Measurements from ENCODE around the gene SHMT2. TPM values are rescaled to one million over a fixed set of nuclear protein-coding genes. Genes with fewer than 3 reads are reported as not detected.

The SHMT2 gene
- total RNA-seq, 1 donor from 2014 or later, result 310 TPM

DNA sequence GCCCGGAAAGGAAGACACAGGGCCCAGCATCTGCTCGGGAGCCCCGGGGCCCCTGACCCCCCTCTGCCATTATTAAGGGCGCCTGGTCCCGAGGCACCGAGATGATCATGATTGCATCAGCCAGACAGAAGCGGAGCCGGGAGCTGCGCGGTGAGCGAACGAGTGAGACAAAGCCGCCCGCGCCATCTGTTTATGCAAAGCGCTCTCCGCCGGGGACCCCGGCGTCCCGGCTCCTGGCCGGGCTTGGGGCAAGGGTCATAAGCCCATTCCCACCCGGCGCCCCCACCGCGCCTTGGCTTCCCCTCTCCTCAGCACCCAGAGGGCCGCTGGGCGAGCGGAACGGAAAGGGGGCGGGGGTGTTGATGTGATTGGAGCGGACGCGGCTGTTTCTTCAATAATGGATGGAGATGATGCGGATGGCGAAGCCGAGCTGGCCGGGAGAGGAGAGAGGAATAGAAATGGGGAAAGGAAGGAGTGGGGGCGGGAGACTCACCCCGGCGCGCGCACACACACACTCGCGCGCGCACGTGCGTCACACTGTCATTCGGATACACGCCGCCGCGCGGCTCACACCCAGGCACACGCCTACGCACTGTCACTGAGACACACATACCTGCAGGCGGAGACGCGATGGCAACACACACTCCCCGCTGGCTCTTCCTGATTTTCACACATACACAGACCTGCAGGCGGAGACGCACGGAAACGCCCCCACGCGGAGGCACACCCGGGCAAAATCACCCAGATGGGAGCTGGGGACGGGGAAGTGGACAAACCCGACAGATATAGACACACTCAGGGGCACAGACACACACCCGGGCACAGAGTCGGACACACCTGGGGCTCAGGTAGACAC is 10.8 kb downstream of the SHMT2 start:
- intact Hi-C loops (cut with micrococcal nuclease), result loop anchor here (10.0 kb wide), 1 partner anchor 605 kb away; the partner anchor contains the start of gene BAZ2A

DNA sequence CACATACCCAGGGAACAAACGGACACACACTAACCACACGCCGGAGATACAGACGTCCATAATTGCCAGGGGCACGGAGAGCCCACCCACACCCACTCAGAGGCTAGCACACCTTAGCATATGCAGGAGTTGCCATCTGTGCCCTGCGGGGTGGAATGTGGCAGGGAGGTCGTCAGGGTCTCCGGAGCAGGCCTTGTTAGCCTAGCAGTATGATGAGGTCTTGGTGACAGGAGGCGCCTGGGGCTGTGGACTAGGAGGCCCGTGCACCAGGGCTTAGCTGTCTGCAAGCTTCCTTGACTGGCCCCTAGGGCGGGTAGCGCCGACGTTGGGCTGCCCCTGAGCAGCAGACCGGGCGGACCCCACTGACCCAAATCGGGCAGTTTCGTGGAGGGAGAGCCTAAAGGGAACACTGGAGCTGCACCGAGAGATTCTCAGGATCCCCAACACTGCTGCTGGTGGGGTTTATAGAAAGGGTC is 11.5 kb downstream of the SHMT2 start:
- H3K27ac Mint-ChIP-seq, result peak overlapping the region; percentile 86
- intact Hi-C loops (cut with micrococcal nuclease), result loop anchor here (10.0 kb wide), 1 partner anchor 606 kb away; the partner anchor contains the start of gene BAZ2A
- peaks cover 7% of the 10 kb centered on the region for H3K36me3 Mint-ChIP-seq (ENCODE audit: low read depth)
- H3K4me3 Mint-ChIP-seq, result peak overlapping the region; percentile 92
- no peaks in the 10 kb centered on the region for H3K9me3 Mint-ChIP-seq
- peaks cover 56% of the 10 kb centered on the region for H3K4me1 Mint-ChIP-seq
- H3K27me3 Mint-ChIP-seq, result peaks cover 41% of the 10 kb centered on the region
- DNase-seq, result peak; percentile 73

More for the DNA sequence above, 10.8 kb downstream of the SHMT2 start:
- peaks cover 10% of the 10 kb centered on the region for H3K36me3 Mint-ChIP-seq (ENCODE audit: low read depth)
- DNase-seq, result peak; percentile 91
- H3K27me3 Mint-ChIP-seq, result peaks cover 41% of the 10 kb centered on the region
- H3K9me3 Mint-ChIP-seq, result no peaks in the 10 kb centered on the region
- peak overlapping the region; percentile 91 for H3K27ac Mint-ChIP-seq
- H3K4me3 Mint-ChIP-seq, result peak overlapping the region; percentile 92
- peaks cover 59% of the 10 kb centered on the region for H3K4me1 Mint-ChIP-seq

DNA sequence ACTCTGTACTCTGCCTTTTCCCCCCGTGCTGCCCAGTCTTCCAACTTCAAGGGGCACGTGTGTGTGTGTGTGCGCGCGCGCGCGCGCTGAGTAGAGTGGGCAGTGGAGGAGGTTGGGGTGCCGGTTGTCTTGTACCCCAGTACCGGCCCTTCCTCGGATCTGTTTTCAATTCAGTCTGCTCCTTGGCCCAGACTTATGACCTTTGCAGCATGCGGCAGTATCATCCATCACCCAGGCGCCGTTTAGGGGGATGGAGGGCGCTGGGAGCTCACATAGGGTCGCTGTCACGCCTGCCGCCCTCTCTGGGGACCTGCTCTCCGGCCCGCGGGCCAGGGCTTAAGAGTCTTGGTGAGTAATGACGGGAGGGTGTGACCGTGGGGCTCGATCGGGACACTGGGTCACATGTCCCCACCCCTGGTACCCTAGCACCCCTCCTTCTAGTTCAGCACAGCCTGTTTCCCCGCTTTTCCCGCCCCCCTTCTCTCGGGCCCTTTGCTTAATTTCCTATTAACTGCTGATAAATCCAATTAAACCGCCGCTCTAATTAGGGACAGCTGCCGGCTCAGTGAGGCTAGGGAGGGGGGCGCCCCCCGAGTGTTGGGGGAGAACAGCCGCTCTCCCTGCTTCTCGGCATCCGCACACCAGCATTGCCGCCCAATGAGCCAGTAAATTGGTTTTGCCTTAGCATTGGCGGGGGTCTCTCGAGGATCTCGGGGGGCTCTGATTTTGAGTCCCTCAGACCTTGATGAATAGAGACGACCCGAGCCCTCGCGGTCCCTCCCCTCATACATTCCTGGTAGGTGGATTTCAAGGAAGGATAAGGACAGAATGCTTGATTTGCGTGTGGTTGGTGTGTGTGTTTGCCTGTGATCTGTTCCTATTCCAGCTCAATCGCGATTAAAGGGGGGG is 12.1 kb downstream of the SHMT2 start:
- Mint-ChIP-seq H3K9me3 (no peaks in the 10 kb centered on the region), H3K27me3 (peaks cover 38% of the 10 kb centered on the region), H3K36me3 (ENCODE audit: low read depth) (peaks cover 6% of the 10 kb centered on the region), H3K4me3 (peak overlapping the region; percentile 37), H3K4me1 (peaks cover 52% of the 10 kb centered on the region), H3K27ac (peak overlapping the region; percentile 48)
- no peak for DNase-seq
- intact Hi-C loops (cut with micrococcal nuclease), result loop anchor here (10.0 kb wide), 1 partner anchor 607 kb away; the partner anchor contains the start of gene BAZ2A

DNA sequence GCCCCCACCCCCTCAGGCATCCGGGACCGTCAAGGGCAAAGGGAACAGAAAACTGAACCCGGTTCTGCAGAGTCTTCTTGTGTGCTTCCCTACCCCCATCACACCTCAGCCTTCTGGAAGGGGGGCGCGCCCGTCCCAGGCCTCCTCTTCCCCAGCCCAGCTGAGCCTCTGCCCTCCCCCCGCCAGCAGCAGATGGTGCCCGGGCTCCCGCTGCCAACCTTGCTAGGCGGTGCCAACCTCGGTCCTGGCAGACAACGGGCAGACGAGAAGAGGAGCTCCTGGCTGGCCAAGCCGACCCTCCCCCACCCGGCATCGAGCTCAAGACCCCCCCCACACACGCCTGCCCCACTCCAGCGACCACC is 12.8 kb downstream of the SHMT2 start:
- DNase-seq, result no peak
- Mint-ChIP-seq H3K27ac (no peak overlapping the region), H3K4me1 (peaks cover 47% of the 10 kb centered on the region), H3K9me3 (no peaks in the 10 kb centered on the region), H3K4me3 (peak overlapping the region; percentile 81), H3K27me3 (peaks cover 31% of the 10 kb centered on the region), H3K36me3 (ENCODE audit: low read depth) (peaks cover 3% of the 10 kb centered on the region)
- intact Hi-C loops (cut with micrococcal nuclease), result loop anchor here (10.0 kb wide), 1 partner anchor 608 kb away; the partner anchor contains the start of gene BAZ2A

DNA sequence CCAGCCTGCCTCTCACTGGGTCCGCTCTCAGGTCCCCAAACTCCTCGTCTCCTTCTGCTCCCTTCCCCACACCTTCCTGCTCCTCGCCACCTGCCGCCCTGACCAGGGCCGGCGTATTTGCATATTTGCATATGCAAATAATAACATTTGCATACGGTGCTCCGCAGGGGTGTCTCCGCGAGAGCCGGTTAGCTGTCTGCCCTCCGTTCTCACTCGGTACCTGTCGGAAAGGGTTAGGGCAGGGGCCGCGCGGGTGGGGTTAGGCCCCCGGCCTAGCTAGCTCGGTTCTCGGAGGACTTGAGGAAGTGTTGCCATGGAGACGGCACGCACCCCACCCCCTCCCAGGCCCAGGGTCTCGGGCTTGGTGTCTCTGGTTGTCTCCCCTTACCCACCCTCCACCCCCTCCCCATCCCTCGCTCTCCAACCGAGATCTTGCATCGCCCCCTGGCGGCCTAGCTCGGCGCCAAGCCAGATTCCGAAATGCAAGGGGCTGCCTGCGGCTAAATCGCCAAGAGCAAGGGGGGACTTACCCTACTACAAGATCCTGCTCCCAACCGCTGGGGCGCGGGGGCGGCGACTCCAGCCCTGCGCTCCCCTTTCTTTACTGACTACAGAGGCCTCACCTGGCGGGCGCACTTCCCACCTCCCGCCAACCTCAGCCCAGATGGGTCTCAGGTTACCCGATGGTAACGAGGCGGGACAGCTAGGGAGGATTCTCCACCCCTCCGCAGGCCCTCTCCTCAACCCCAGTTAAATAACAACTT is 13.4 kb downstream of the SHMT2 start:
- H3K4me1 Mint-ChIP-seq, result peaks cover 41% of the 10 kb centered on the region
- peaks cover 27% of the 10 kb centered on the region for H3K27me3 Mint-ChIP-seq
- peak overlapping the region; percentile 81 for H3K4me3 Mint-ChIP-seq
- peak; percentile 92 for DNase-seq
- no peaks in the 10 kb centered on the region for H3K9me3 Mint-ChIP-seq
- peaks cover 3% of the 10 kb centered on the region for H3K36me3 Mint-ChIP-seq (ENCODE audit: low read depth)
- no peak overlapping the region for H3K27ac Mint-ChIP-seq
- intact Hi-C loops (cut with micrococcal nuclease), result loop anchor here (1.0 to 10.0 kb wide), 2 partner anchors 29 to 608 kb away; partner anchors contain the start of gene BAZ2A

DNA sequence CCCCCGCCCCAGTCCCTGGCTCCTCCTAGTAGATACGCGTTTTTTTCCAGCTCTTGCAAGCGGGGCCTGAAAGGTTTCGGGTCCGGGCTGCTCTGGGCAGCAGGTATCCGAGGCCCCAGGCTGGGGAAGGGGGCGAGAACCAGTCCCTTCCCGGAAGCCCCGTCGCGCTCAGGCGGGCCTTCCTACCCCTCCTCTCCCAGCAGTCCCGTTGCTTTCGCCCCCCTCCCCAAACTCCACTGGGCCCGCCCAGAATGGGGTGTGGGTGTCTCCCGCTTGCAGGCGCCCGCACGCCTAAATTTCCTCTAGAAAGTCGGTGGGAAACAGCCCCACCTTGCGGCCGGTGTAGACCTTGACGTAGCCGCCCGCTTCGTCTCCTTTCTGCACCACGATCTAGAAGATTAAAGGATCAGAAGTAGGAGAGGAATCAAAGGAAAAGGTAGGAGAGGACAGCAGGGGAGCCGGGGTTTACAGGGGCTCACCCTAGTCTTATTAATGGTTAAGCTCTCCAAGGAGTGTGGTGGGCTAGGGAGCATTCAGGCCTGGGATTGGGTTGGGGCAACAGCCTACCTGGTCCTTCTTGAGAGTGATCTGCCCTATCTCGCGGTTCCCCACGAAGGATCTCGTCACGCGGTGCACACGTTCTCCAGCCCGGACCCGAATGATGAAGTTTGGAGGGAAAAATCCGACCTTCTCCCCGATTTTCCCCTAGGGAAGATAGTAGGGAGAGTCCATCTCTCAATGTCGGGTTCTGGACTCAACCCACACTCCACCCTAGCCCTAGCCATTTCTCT is 14.2 kb downstream of the SHMT2 start:
- H3K4me1 Mint-ChIP-seq, result peaks cover 37% of the 10 kb centered on the region
- H3K4me3 Mint-ChIP-seq, result peak overlapping the region; percentile 81
- H3K27ac Mint-ChIP-seq, result peak overlapping the region; percentile 40
- intact Hi-C loops (cut with micrococcal nuclease), result loop anchor here (1.0 to 10.0 kb wide), 2 partner anchors 29 to 609 kb away; partner anchors contain the start of gene BAZ2A
- H3K36me3 Mint-ChIP-seq (ENCODE audit: low read depth), result peaks cover 3% of the 10 kb centered on the region
- peak; percentile 95 for DNase-seq
- no peaks in the 10 kb centered on the region for H3K9me3 Mint-ChIP-seq
- H3K27me3 Mint-ChIP-seq, result peaks cover 26% of the 10 kb centered on the region

DNA sequence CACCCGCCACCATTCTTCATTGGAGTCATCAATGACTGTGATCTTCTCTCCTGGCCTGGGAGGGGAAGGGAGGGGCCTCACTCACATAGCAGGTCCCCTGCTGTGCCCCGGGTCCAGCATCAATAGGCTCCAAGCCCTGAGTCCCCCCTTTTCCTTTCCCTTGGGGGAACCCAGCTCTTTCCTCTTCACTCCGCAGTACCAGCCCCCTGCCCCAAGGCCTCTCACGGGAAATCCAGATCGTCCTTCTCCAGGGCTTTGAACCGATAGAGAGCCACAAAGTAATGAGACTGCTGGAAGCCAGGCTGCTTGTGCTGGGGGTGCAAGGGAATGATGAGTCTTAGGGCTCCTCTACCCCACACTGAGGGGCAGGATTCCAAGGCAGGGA is 14.8 kb downstream of the SHMT2 start:
- intact Hi-C loops (cut with micrococcal nuclease), result loop anchor here (10.0 kb wide), 1 partner anchor 610 kb away; the partner anchor contains the start of gene BAZ2A
- Mint-ChIP-seq H3K36me3 (ENCODE audit: low read depth) (peaks cover 3% of the 10 kb centered on the region), H3K4me3 (peak overlapping the region; percentile 81), H3K9me3 (no peaks in the 10 kb centered on the region), H3K4me1 (peaks cover 37% of the 10 kb centered on the region), H3K27ac (peak overlapping the region; percentile 40), H3K27me3 (peaks cover 23% of the 10 kb centered on the region)
- no peak for DNase-seq

DNA sequence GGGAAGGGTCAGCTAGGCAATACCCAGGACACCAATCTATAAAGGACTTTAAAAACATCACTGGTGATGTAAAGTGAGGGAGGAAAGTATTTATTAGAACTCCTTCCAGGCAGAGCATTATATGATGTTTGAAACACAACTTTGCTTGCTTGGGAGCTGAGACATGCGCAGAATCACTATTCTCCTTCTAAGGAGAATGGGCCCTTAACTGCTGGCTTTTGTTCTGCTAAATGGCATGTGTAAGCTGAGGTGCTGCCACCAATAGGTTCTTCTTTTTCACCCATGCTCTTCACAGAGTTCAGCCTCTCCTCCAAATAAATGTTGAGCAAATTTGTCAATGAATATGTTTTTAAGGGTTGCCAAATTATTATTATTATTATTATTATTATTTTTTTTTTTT is 17.5 kb downstream of the SHMT2 start:
- Mint-ChIP-seq H3K27me3 (peaks cover 5% of the 10 kb centered on the region), H3K4me3 (no peak overlapping the region), H3K27ac (no peak overlapping the region), H3K36me3 (ENCODE audit: low read depth) (peaks cover 3% of the 10 kb centered on the region), H3K4me1 (peaks cover 18% of the 10 kb centered on the region), H3K9me3 (no peaks in the 10 kb centered on the region)
- intact Hi-C loops (cut with micrococcal nuclease), result loop anchor here (10.0 kb wide), 1 partner anchor 612 kb away; the partner anchor contains the start of gene BAZ2A
- DNase-seq, result no peak

DNA sequence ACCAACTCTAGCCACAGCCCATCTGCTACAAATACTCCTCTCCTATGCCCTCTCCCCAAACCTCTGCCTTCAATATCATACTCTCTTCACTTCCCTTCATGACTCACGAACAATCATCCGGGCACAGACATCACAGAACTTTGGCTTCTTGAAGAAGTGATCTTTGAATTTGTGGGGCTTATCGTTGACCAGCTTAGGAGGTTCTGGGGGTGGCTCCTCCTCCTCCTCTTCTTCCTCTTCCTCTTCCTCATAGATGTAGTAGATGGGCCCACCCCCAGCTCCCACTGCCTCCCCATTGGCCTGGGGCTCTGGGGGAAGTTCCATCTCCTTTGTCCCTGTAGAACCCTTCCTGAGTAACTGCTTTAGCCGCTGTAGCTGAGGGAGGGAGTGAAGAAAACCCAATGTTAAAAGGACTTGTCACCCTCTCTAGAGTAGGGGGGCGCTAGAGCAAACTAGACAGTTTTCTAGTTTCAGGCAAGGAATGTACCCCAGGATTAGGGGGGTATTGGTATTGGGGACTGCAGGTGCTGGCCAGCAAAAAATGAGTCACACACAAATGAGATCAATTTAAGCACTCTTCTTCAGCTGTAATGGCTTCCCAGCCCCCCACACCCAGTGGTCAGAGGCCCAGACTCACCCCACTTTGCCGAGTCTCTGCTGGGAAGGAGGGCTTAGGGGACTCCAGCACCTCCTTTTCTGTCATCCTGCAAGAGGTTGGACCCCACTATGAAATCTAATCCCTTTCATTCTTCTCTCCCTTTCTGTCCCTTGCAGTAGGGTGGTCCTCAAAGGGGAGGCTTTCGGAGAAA is 19.6 kb downstream of the SHMT2 start:
- peaks cover 3% of the 10 kb centered on the region for H3K36me3 Mint-ChIP-seq (ENCODE audit: low read depth)
- peak overlapping the region; percentile 22 for H3K27ac Mint-ChIP-seq
- no peaks in the 10 kb centered on the region for H3K27me3 Mint-ChIP-seq
- intact Hi-C loops (cut with micrococcal nuclease), result loop anchor here (10.0 kb wide), 1 partner anchor 614 kb away; the partner anchor contains the start of gene BAZ2A
- peak overlapping the region; percentile 20 for H3K4me3 Mint-ChIP-seq
- no peak for DNase-seq
- peaks cover 6% of the 10 kb centered on the region for H3K4me1 Mint-ChIP-seq
- no peaks in the 10 kb centered on the region for H3K9me3 Mint-ChIP-seq

DNA sequence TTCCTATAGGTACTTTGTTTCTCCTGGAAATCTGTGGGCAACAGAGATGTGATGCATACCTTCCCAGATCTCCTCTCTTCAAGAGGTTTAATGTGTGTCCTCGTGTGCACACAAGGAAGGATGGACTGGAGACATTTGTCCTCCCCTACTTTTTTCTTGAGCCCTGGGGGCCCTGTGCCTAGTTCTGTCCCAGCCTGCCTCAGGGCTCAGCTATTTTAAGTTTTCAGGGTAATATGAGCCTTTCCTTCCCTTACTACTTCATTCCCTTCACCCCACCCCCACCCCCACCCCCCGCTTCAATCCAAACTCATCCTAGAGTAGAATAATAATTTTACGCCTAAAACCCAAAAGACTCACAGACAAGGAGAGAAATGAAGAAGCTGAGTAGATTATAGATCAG is 21.0 kb downstream of the SHMT2 start:
- H3K4me1 Mint-ChIP-seq, result peaks cover 4% of the 10 kb centered on the region
- H3K27me3 Mint-ChIP-seq, result no peaks in the 10 kb centered on the region
- H3K4me3 Mint-ChIP-seq, result no peak overlapping the region
- peaks cover 5% of the 10 kb centered on the region for H3K36me3 Mint-ChIP-seq (ENCODE audit: low read depth)
- no peak overlapping the region for H3K27ac Mint-ChIP-seq
- no peaks in the 10 kb centered on the region for H3K9me3 Mint-ChIP-seq
- no peak for DNase-seq
- intact Hi-C loops (cut with micrococcal nuclease), result no loop called here

DNA sequence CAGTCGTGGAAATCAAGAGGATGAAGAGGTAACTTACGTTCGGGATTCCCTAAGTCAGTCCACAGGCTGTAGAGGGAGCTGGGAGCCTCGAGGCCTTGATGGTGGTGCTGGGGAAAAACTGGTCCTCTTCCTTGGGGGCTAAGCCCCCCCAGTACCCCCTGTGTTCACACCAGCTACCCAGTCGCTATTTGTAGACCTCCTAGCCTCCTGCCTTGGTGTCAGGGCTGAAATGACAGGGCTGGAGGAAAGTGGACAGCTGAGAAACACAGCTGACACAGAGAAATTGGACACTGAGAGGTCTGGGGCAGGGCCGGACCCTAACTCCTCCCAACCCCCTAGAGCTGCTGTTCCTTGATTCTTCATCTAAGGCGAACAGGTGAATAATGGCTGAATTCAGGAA is 21.4 kb downstream of the SHMT2 start, which contains the start of gene STAC3:
STAC3 (minus strand) TSS at position 232 of the 400 bp plus-strand sequence. CDS start 1,551 bp downstream, outside the sequence.
- Mint-ChIP-seq H3K9me3 (no peaks in the 10 kb centered on the region), H3K4me1 (peaks cover 4% of the 10 kb centered on the region), H3K27me3 (no peaks in the 10 kb centered on the region), H3K36me3 (ENCODE audit: low read depth) (peaks cover 5% of the 10 kb centered on the region), H3K4me3 (no peak within 1 kb of the TSS), H3K27ac (no peak within 1 kb of the TSS)
- DNase-seq, result no peak
- intact Hi-C loops (cut with micrococcal nuclease), result no loop called here
